ENCODE results near the gene TFEB. TPM values are rescaled to one million over a fixed set of nuclear protein-coding genes. Genes with fewer than 3 reads are reported as not detected.

TFEB gene
- total and polyA plus RNA-seq, 4 donors = 1.1 to 6.2 (median 3.8) TPM

DNA sequence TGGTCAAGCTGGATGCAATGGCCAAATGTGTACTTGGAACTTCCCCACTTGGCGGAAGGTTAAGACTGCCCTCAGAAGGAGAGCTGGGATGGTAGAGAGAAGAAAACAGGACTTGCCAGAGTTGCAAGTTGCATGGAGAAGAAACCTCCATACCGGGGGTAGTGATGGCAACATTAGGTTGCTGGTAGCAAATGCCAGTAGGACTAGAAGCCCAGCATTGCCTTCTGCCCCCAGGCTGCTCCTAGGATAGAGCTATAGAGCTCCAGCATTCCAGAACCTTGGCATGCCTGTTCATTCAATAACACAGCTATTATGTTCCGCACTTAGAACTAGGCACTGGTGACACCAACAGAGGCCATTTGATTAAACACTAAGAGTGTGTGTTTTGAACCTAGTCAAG lies 26.6 kb downstream of the TFEB start:
- Histone ChIP-seq H3K27me3 (ENCODE audit: control insufficient read depth in 4 of 4, insufficient read depth in 4 of 4, low read length in 3 of 4) (no peaks in the 10 kb centered on the region), H3K4me3 (ENCODE audit: low read depth in 1 of 3, low read length in 3 of 3) (no peak overlapping the region), H3K36me3 (ENCODE audit: control insufficient read depth in 4 of 4, insufficient read depth in 3 of 4, low read depth in 1 of 4, low read length in 3 of 4) (no peaks in the 10 kb centered on the region), H3K27ac (ENCODE audit: low read depth in 1 of 2, low read length in 2 of 2) (no peak overlapping the region), H3K9me3 (ENCODE audit: control insufficient read depth in 4 of 4, low read length in 3 of 4) (no peaks in the 10 kb centered on the region), H3K9ac (ENCODE audit: low read depth in 1 of 2, low read length in 2 of 2) (no peak overlapping the region), H3K4me1 (ENCODE audit: control insufficient read depth in 4 of 4, insufficient read depth in 4 of 4, low read length in 3 of 4) (peaks cover 4 to 18% (median 16%) of the 10 kb centered on the region in 4 donors)
- DNase-seq (ENCODE audit: low spot score) = no peak
- TF ChIP-seq NR2F2 (IDR thresholded peaks at IDR 0.05) (no peak), FOXA1 (IDR thresholded peaks at IDR 0.05) (no peak), ATF3 (IDR thresholded peaks at IDR 0.05) (no peak), HNF4G (IDR thresholded peaks at IDR 0.05) (no peak), GABPA (IDR thresholded peaks at IDR 0.05 in 1 of 2, conservative IDR thresholded peaks at IDR 0.05 in 1 of 2) (no peak), RAD21 (IDR thresholded peaks at IDR 0.05) (no peak), EGR1 (IDR thresholded peaks at IDR 0.05; ENCODE audit: low read depth in 2 of 2) (no peak), SP1 (IDR thresholded peaks at IDR 0.05) (no peak)
- TF ChIP-seq, protein P1, sequence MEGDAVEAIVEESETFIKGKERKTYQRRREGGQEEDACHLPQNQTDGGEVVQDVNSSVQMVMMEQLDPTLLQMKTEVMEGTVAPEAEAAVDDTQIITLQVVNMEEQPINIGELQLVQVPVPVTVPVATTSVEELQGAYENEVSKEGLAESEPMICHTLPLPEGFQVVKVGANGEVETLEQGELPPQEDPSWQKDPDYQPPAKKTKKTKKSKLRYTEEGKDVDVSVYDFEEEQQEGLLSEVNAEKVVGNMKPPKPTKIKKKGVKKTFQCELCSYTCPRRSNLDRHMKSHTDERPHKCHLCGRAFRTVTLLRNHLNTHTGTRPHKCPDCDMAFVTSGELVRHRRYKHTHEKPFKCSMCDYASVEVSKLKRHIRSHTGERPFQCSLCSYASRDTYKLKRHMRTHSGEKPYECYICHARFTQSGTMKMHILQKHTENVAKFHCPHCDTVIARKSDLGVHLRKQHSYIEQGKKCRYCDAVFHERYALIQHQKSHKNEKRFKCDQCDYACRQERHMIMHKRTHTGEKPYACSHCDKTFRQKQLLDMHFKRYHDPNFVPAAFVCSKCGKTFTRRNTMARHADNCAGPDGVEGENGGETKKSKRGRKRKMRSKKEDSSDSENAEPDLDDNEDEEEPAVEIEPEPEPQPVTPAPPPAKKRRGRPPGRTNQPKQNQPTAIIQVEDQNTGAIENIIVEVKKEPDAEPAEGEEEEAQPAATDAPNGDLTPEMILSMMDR (IDR thresholded peaks at IDR 0.05; ENCODE audit: low read depth, low read length, missing input control) = no peak
- 97% methylated on average over 3 of the region's 3 CpGs for WGBS

- no peak for DNase-seq (ENCODE audit: low spot score)
- no peak overlapping the region for H3K4me3 ChIP-seq (ENCODE audit: low read depth in 1 of 3, low read length in 3 of 3)
- no peaks in the 10 kb centered on the region for H3K36me3 ChIP-seq (ENCODE audit: control insufficient read depth in 4 of 4, insufficient read depth in 3 of 4, low read depth in 1 of 4, low read length in 3 of 4)
- no peak overlapping the region for H3K9ac ChIP-seq (ENCODE audit: low read depth in 1 of 2, low read length in 2 of 2)
- TF ChIP-seq NR2F2 (IDR thresholded peaks at IDR 0.05) = no peak
- H3K4me1 ChIP-seq (ENCODE audit: control insufficient read depth in 4 of 4, insufficient read depth in 4 of 4, low read length in 3 of 4) = peaks cover 3 to 7% (median 5%) of the 10 kb centered on the region in 4 donors
- WGBS = 73% methylated on average over 14 of the region's 14 CpGs
- H3K27me3 ChIP-seq (ENCODE audit: control insufficient read depth in 4 of 4, insufficient read depth in 4 of 4, low read length in 3 of 4) = no peaks in the 10 kb centered on the region
- H3K9me3 ChIP-seq (ENCODE audit: control insufficient read depth in 4 of 4, low read length in 3 of 4) = no peaks in the 10 kb centered on the region
- H3K27ac ChIP-seq (ENCODE audit: low read depth in 1 of 2, low read length in 2 of 2) = peak overlapping the region in 1 of 2 donors; percentile 6
These were observed 27.7 kb downstream of the TFEB start for GRCh38 chr6:41707565-41708200.

- Histone ChIP-seq H3K36me3 (ENCODE audit: control insufficient read depth in 4 of 4, insufficient read depth in 3 of 4, low read depth in 1 of 4, low read length in 3 of 4) (no peaks in the 10 kb centered on the region), H3K9ac (ENCODE audit: low read depth in 1 of 2, low read length in 2 of 2) (no peak overlapping the region), H3K4me1 (ENCODE audit: control insufficient read depth in 4 of 4, insufficient read depth in 4 of 4, low read length in 3 of 4) (peaks cover 0 to under 1% (median 0%) of the 10 kb centered on the region in 4 donors), H3K4me3 (ENCODE audit: low read depth in 1 of 3, low read length in 3 of 3) (no peak overlapping the region), H3K27ac (ENCODE audit: low read depth in 1 of 2, low read length in 2 of 2) (peak overlapping the region in 1 of 2 donors; percentile 37), H3K9me3 (ENCODE audit: control insufficient read depth in 4 of 4, low read length in 3 of 4) (no peaks in the 10 kb centered on the region), H3K27me3 (ENCODE audit: control insufficient read depth in 4 of 4, insufficient read depth in 4 of 4, low read length in 3 of 4) (no peaks in the 10 kb centered on the region)
- WGBS = 83% methylated on average over 9 of the region's 9 CpGs
- DNase-seq (ENCODE audit: low spot score) = no peak
- TF ChIP-seq, protein P1 (IDR thresholded peaks at IDR 0.05; ENCODE audit: low read depth, low read length, missing input control) = no peak
- TF ChIP-seq JUND (IDR thresholded peaks at IDR 0.05) = no peak
- TF ChIP-seq FOXA1 (IDR thresholded peaks at IDR 0.05) = no peak
- TF ChIP-seq HNF4A (conservative IDR thresholded peaks at IDR 0.05) = no peak
- no peak for TF ChIP-seq YY1 (IDR thresholded peaks at IDR 0.05)
- TF ChIP-seq REST (IDR thresholded peaks at IDR 0.05) = no peak
- TF ChIP-seq HNF4G (IDR thresholded peaks at IDR 0.05) = no peak
- TF ChIP-seq RXRA (IDR thresholded peaks at IDR 0.05) = no peak
- TF ChIP-seq NR2F2 (IDR thresholded peaks at IDR 0.05) = no peak
- TF ChIP-seq TAF1 (conservative IDR thresholded peaks at IDR 0.05) = no peak
- no peak for TF ChIP-seq FOXA2 (IDR thresholded peaks at IDR 0.05)
- no peak for TF ChIP-seq MAX (IDR thresholded peaks at IDR 0.05)
- TF ChIP-seq GABPA (IDR thresholded peaks at IDR 0.05 in 1 of 2, conservative IDR thresholded peaks at IDR 0.05 in 1 of 2) = no peak
These were observed 28.4 kb downstream of the TFEB start for GRCh38 chr6:41706876-41707564.

Data from liver (tissue), 9 donors.